NCI-H2107 (cell line): ENCODE measurements around the gene AUH.
A peak's percentile ranks its signal among the peaks of the same experiment; 100 is the strongest.

ENCODE experiments used
- DNase-seq: peaks from one replicate; lab custom pipeline; 2025; lab: John Stamatoyannopoulos, UW

The AUH gene

DNA sequence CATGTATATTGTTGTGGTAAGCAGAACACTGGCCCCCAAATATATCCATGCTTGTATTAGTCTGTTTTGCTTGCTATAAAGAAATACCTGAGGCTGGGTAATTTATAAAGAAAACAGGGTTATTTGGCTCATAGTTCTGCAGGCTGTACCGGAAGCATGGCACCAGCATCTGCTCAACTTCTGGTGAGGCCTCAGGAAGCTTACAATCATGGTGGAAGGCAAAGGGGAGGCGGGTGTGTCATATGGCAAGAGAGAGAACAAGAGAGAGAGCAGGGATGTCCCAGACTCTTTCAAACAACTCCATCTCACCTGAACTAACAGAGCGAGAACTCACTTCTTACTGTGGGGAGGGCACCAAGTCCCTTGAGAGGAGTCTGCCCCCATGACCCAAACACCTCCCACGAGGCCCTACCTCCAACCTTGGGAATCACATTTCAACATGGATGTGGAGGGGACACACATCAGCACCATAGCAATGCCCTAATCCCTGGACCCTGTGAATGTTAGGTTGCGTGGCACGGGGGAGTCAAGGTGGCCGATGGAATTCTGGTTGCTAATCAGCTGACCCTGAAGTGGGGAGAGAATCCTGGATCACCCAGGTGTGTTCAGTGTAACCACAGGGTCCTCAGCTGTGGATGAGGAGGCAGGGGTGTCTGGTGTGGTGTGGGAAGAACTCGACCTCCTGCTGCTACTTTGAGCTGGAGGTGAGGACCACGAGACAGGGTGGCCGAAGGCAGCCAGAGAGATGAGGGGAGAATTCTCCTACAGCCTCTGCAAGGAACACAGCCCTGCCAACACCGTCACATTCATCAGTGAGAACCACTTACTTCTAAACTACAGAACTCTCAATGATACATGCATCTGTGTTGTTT, 172.8 kb downstream of the AUH start:
- no peak for DNase-seq

DNA sequence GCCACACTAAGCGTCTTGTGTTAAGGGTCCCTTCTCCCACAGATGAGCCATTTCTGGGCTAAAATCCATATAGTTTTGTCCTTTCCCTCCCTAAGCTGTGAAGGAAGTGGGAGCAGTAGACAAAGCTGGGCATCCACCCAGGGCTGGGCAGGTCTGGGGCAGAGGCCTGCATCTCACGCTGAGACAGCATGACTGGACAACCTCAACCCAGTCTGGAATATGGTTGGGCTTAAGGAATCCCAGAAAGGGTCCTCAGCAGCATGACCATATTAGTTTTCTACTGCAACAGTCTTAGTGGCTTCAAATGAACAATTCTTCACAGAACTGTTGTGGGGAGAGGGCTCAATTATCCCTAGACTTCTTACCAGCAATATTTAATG, 173.8 kb downstream of the AUH start:
- DNase-seq = no peak

DNA sequence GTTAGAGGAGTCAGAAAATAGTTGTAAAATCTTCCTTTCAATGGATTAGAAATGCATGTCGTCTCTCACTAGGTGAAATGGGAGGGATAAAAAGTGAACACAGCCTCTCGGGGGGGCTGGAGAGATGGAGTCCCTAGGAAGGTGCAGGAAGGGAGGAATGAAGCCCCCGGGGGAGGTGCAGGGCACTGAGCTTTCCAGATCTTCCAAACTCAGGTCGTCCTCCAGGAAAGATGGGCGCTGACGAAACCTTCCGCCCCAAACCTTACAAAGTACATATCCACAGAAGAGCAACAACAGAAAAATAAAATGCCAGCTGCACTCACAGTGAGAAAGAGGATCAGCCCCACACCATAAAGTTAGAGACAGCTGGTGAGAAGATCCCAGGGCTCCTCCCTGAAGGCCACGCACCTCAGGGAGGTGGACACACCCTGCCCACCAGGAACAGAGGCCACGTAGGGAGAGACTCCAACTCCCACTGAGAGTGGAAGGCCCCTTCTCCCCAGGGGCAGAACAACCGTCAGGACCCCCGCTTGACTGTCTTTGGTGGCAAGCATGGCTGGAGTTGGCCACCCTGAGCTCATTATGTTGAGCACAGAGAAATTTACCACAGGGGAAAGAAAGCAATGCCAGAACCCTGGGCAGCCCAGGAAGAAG, 174.3 kb downstream of the AUH start:
- DNase-seq = no peak

- DNase-seq = no peak
Measured at GRCh38 chr9:91186632-91187108, 175.0 kb downstream of the AUH start.

DNA sequence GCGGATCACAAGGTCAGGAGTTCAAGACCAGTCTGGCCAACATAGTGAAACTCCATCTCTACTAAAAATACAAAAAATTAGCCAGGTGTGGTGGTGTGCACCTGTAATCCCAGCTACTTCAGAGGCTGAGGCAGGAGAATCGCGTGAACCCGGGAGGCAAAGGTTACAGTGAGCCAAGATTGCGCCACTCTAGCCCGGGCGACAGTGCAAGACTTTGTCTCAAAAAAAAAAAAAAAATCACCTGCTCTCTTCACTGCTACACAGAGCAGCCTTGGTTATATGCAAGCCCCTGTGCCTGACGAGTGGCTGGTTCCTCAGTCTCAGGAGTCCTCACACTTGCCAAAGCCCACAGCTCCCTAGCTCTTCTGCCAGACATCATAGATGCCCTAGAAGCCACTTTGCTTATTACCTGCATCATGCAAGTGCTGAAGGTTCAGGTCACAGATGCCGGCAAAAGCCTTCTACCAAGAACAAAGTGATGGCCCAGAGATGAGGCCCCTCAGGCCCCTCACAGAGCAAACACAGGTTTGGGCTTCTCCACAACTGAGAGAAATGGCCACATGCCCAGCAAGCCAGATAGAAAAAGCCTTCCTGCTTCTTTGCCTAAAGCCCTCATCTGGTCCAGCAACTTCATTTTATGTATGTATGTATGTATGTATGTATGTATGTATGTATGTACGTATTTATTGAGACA, 176.4 kb downstream of the AUH start:
- DNase-seq = no peak

DNA sequence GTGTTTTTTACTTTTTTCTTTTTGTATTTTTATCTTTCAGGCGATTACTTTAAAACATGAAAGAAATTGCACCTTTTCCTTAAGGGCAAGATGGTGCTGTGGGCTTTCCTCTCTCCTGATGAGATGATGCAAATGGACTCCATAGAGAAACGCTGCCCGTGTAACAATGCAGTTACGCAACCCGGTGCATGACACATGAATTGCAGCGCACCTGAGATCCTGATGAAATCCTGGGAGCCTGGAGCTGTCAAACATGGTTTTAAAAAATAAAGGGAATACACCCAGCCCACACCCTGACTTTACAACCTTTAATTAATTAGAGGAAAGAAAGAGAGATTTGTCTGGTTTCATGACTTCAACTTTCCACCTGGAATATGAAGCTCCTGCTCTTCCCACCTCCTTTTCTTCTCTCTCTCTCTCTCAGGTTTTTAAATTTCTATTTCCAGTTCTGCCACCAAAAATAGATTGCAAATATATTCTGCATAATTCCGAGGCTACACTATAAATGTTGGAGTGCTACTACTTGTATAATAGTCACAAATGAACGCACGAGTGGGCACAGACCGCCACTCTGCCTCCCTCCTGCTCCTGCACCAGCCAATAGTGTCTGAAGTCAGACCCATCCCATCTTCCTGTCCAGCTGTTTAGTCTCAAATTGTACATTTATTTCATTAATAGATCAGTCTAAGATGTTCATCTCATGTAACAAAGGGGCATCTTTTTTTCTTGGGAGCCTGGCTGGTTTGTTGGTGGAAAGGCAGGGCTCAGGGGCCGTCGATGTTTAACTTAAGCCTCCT, 179.1 kb downstream of the AUH start:
- no peak for DNase-seq

DNA sequence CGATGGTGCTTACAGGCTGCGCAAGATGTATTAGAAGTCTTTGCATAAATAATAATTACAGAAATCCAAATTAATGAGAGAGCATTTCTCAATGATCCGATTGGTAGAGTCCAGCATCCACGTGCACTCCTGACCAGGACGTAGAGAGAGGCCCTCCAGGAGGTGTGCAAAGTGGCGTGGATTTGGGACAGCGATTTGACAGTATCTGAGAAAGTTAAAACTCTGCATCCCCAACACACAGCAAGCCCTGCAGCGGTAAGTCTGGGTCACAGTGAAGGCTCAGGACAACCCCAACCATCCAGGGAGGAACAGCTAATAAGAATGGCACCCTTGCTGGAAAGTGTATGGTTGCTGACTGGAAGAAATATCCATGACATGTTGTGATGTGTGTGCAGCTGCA, 180.2 kb downstream of the AUH start:
- DNase-seq = no peak

DNA sequence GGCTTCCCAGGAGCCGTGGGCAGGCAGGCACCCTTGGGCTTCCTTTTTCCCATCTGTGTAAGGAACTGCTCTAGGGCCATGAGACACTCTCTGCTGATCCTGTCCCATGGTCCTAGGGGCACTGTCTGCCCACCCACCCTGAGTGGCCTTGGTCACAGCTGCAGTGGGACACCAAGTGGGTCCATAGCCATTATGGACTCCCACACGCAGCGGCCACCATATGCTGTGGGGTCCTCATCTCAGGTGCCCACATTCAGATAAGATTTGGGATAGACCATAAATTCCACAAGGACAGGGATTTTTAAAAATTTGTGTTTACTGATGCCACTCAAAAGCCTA, 180.8 kb downstream of the AUH start:
- no peak for DNase-seq

GRCh38 chr9:91180240-91180929, 181.3 kb downstream of the AUH start:
- no peak for DNase-seq

GRCh38 chr9:91179237-91180138, 182.2 kb downstream of the AUH start:
- DNase-seq = no peak

- peak; percentile 12 for DNase-seq
Measured at GRCh38 chr9:91178281-91179236, 183.2 kb downstream of the AUH start.

DNA sequence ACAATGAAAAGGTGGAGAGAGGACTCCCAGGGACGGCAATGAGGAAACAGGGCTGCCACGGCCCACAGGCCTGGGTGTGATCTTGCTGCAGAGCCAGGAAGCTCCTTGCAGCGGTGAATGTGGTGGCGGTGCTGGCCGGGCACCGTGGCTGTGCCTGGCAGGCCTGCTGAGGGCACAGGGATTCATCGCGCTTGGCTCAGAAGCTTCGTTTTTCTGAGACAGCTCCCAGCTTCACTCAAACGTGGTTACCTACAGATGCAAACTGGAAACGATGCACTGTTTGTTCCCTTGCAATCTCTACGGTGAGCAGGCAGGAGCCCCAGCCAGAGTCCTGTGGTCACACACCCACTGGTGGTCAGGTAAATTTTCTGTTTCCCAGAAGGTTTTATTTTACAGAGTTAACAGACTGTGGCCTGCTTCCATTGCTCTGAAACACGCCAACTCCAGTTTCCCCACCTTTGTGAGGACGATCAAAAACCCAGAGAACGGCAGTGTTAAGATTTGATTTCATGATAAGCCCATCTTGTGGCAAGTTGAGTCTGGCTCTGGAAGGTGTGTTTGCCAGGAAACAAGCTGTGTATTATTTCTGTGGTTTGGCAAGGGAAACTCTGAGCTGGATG, 183.9 kb downstream of the AUH start:
- DNase-seq = no peak

DNA sequence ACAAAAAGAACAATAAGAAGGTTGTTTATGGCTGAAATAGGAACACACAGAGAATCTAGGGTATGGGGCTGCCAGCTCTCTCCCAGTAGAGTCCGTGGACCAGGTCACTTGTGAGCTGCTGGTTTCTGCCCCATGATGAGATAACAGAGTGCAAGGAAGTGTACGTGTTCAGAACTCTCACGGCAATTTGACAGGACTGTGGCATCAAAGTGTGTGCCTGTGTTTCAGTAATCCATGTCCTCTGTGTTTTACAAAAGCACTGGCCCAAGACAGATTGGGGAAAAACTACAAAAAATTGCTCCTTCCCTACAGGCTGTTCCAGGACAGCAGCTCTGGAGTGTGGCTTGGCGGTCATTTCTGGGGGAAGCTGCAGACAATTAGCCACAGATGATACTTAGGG, 184.6 kb downstream of the AUH start:
- no peak for DNase-seq

DNA sequence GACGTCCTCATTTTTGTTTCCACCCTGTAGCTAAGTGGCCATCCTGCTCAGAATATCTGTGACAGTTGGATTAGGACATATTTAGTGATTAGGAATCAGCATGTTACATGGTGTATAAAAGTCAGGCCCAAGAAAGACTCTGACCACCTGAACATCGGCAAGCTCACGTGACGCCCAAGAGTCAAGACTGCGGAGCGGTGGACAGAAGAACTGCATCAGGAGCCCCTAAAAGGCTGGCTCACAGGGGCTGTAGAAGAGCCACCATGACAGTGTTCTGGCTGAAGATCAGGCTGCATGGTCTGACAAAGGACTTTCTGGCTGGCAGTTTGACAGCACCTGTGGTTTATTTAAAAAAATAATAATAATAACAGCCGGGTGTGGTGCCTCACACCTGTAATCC, 185.3 kb downstream of the AUH start:
- DNase-seq = no peak

DNA sequence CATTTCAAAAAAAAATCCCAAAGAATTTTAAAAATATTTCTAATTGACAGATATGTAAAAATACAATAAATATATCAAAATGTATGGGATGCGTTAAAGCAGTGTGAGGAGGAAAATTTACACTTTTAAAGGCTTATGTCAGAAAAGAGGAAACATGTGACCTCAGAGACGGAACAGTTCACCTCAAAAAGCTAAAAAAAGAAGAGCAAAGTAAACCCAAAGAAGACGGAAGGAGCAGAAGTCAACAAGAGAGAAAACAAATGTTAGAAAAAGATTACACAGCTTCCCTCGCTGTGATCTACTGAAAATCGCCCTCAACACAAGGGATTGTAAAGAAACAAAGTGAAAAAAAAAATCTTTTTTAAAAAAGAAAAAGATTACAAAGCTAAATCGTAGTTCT, 186.9 kb downstream of the AUH start:
- DNase-seq = no peak

DNA sequence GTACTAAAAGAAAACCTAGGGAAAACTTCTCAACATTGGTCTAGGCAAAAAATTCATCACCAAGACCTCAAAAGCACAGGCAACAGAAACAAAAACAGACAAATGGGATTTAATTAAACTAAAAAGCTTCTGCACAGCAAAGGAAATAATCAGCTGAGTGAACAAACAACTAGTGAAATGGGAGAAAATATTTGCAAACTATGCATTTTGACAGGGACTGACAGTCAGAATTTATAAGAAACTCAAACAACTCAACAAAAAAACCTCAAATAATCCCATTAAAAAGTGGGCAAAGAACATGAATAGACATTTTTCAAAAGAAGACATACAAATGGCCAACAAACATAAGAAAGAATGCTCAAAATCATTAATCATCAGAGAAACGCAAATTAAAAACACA, 189.4 kb downstream of the AUH start:
- no peak for DNase-seq

DNA sequence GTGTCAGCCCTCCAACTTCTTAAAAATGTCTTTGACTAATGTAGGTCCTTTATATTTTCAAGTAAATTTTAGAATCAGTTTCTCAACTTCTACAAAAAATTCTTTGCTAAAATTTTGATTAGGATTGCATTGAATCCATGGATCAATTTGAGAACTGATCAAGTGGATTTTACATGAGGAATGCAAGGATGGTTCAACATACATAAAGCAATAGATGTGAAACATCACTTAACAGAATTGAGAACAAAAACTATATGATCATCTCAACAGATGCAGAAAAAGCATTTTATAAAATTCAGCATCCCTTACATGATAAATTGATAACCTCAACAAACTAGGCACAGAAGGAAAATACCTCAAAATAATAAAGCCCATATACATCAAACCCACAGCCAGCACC, 190.8 kb downstream of the AUH start:
- no peak for DNase-seq

DNA sequence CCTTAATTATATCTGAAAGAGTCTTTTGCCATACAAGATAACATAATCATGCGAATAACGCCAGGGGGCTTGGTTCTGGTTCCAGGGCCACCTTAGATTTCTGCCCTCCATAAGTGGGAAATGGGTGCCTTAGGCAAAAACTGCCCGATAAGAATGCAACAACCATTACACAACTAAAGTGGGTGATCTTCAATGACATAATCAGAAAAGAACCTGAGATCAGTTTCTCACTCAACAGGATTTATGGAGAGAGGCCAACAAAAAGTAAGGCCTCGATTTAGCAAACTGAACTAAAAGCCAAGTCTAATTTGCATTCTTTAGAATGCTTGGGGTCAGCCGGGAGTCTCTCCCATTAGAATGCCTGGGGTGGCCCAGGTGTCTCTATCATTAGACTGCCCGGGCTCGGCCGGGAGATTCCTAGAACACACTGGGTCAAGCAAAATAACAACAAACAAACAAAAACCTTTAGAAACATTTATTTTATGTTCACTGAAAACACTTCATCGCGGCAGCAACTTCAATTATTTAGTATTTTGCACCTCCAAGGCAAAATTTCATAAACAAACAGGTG, 194.8 kb downstream of the AUH start:
- DNase-seq = no peak
